GM23248 (cell line): ENCODE data around the gene SLC25A33.

Source experiments
- EZH2 ChIP-seq: fragments of 200-600 bp; sonication (generic); IDR thresholded peaks from 2 replicates; pipeline ENCODE4 v1.6.1; 2018; ENCODE audit warnings: antibody characterized with exemption, mild to moderate bottlenecking; ENCODE audit not compliant: insufficient read depth, poor library complexity, severe bottlenecking
- EZH2phosphoT487 ChIP-seq: fragments of 200-600 bp; sonication (generic); IDR thresholded peaks from 2 replicates; pipeline ENCODE4 v1.6.1; 2018; ENCODE audit warnings: antibody characterized with exemption, moderate library complexity, mild to moderate bottlenecking, low read depth; ENCODE audit not compliant: insufficient read depth

DNA sequence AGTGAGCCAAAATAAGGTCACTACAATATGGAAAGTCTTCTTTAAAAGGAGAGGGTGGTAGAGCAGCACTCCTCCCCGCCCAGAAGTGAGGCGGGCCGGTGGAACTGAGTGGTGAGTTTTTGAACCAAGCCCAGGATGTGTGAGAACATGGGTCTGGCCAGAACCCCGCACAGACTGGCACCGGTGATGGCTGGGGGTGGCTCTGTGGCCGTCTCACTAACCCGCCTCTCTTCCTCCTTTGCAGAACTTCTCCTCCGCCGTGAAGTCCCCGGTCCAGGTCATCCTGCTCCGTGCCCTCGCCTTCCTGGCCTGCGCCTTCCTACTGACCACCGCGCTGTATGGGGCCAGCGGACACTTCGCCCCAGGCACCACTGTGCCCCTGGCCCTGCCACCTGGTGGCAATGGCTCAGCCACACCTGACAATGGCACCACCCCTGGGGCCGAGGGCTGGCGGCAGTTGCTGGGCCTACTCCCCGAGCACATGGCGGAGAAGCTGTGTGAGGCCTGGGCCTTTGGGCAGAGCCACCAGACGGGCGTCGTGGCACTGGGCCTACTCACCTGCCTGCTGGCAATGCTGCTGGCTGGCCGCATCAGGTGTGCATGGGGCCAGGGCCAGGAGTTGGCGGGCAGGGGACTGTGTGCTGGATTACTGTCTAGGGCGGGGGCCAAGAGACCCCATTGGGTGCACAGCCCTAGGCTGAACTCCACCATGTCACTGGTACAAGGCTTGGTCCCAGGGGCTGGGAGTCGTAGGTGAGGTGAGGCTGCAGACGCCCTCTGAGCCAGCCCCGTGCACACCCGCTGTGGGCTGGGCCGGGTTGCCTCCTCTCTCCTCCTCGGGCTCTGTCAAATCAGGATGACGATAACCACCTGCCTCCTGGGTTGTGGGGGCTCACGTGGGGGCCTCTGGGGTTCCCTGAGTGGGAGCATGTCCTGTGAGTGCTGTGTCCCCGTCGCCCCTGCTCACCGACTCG lies 61.9 kb downstream of the SLC25A33 start:
- TF ChIP-seq EZH2 (no peak), EZH2phosphoT487 (no peak)
